HG03354 (cell line): ENCODE results near the gene CCDC88C.
A peak's percentile ranks its signal among the peaks of the same experiment; 100 is the strongest.

Experiments
- ATAC-seq: cut with Tn5 transposase; IDR thresholded peaks from one replicate; pipeline ENCODE4 v1.9.1; 2021; ENCODE audit warnings: mild to moderate bottlenecking; ENCODE audit not compliant: unreplicated experiment, poor library complexity, severe bottlenecking

Gene CCDC88C

GRCh38 chr14:91335191-91336092, 82.2 kb downstream of the CCDC88C start:
- no peak for ATAC-seq

GRCh38 chr14:91333650-91334039, 84.0 kb downstream of the CCDC88C start:
- ATAC-seq: peak; percentile 61

GRCh38 chr14:91332986-91333649, 84.5 kb downstream of the CCDC88C start:
- ATAC-seq: no peak

GRCh38 chr14:91332171-91332985, 85.2 kb downstream of the CCDC88C start:
- ATAC-seq: no peak

- ATAC-seq: no peak
These were observed 85.9 kb downstream of the CCDC88C start for GRCh38 chr14:91331721-91332120.

- no peak for ATAC-seq
These were observed 86.8 kb downstream of the CCDC88C start for GRCh38 chr14:91330856-91331255.

- ATAC-seq: no peak
These were observed 87.4 kb downstream of the CCDC88C start for GRCh38 chr14:91330096-91330696.

GRCh38 chr14:91329486-91330014, 88.1 kb downstream of the CCDC88C start:
- ATAC-seq: no peak

GRCh38 chr14:91328313-91329050, 89.1 kb downstream of the CCDC88C start:
- no peak for ATAC-seq

GRCh38 chr14:91327661-91328312, 89.8 kb downstream of the CCDC88C start:
- no peak for ATAC-seq

GRCh38 chr14:91327250-91327595, 90.4 kb downstream of the CCDC88C start:
- no peak for ATAC-seq

GRCh38 chr14:91326514-91327249, 90.9 kb downstream of the CCDC88C start:
- ATAC-seq: no peak

- no peak for ATAC-seq
These were observed 92.7 kb downstream of the CCDC88C start for GRCh38 chr14:91324606-91325575.

- ATAC-seq: peak; percentile 77
These were observed 93.7 kb downstream of the CCDC88C start for GRCh38 chr14:91323671-91324605.

GRCh38 chr14:91323031-91323430, 94.6 kb downstream of the CCDC88C start:
- no peak for ATAC-seq

GRCh38 chr14:91322623-91323022, 95.0 kb downstream of the CCDC88C start:
- ATAC-seq: no peak
